Measurements from ENCODE around the gene S100A10. TPM values are rescaled to one million over a fixed set of nuclear protein-coding genes. Genes with fewer than 3 reads are reported as not detected.

Gene S100A10
- total RNA-seq, 3 donors from 2014 or later = 540 to 1,335 (median 1,083) TPM

DNA sequence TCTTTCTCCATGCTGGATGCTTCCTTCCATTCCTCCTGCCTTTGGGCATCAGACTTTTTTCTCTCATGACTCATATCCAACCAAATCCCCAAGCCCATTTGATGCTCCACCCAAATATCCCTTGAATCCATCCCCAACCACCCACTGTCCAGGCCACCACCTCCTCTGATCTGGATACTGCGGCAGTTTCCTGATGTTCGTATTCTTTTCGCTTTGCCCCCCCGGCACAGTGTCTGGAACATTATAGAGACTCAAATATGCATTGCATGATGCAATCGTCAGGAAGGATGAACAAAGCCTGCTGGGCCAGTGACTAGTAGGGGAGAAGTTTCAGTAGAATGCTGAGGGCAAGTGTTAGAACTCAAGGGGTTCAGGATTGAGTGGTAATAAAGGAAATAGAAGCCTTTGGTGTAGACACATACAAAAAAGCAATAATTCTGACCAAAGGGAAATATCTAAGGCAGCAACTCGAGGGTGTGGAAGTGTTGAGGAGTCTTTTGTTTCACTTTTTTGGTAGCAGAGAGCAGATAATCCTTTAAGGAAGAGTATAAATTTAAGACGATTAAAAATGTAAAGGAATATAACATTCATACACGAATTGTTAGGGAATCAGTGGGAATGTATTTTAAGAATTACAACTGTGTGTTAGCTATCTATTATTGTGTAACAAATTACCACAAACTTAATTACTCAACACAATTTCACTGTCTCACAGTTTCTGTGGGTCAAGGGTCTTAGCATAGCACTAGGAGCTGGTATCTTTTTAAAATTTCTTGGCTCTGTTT is 35.7 kb upstream of the S100A10 start:
- TF ChIP-seq, protein P1, sequence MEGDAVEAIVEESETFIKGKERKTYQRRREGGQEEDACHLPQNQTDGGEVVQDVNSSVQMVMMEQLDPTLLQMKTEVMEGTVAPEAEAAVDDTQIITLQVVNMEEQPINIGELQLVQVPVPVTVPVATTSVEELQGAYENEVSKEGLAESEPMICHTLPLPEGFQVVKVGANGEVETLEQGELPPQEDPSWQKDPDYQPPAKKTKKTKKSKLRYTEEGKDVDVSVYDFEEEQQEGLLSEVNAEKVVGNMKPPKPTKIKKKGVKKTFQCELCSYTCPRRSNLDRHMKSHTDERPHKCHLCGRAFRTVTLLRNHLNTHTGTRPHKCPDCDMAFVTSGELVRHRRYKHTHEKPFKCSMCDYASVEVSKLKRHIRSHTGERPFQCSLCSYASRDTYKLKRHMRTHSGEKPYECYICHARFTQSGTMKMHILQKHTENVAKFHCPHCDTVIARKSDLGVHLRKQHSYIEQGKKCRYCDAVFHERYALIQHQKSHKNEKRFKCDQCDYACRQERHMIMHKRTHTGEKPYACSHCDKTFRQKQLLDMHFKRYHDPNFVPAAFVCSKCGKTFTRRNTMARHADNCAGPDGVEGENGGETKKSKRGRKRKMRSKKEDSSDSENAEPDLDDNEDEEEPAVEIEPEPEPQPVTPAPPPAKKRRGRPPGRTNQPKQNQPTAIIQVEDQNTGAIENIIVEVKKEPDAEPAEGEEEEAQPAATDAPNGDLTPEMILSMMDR (IDR thresholded peaks at IDR 0.05) = no peak
- Histone ChIP-seq H3K4me1 (ENCODE audit: low read depth) (peaks cover 7% of the 10 kb centered on the region), H3K36me3 (ENCODE audit: low read depth) (no peaks in the 10 kb centered on the region), H3K9me3 (no peaks in the 10 kb centered on the region), H3K4me3 (no peak overlapping the region)
- DNase-seq (no peak), ATAC-seq (no peak)
- intact Hi-C loops (cut with DNase I, micrococcal nuclease) = no loop called here

DNA sequence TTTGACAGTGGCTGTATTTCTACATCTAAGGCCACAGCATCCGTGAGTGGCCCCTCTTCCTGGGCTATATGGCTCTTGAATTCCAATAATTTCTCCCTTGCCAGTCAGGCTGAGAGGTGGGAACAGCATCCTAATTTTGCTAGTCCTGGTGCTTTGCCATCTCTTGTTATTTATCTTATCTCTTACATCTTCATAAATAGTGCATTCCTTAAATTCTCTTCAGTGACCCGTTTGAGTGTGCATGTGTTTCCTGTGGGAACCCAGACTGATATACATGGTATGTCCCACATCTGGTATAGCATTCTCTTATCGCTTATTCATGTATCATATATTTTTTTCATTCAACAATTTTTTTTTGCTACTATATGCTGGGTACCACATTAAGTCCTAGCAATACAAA is 33.2 kb upstream of the S100A10 start:
- Histone ChIP-seq H3K9me3 (no peaks in the 10 kb centered on the region), H3K36me3 (ENCODE audit: low read depth) (no peaks in the 10 kb centered on the region), H3K4me3 (no peak overlapping the region), H3K4me1 (ENCODE audit: low read depth) (no peaks in the 10 kb centered on the region)
- TF ChIP-seq, protein P1 (IDR thresholded peaks at IDR 0.05) = no peak
- intact Hi-C loops (cut with DNase I, micrococcal nuclease) = no loop called here
- ATAC-seq (no peak), DNase-seq (no peak)

GRCh38 chr1:152024223-152024622 is 30.6 kb upstream of the S100A10 start:
- Histone ChIP-seq H3K4me1 (ENCODE audit: low read depth) (no peaks in the 10 kb centered on the region), H3K9me3 (no peaks in the 10 kb centered on the region), H3K36me3 (ENCODE audit: low read depth) (no peaks in the 10 kb centered on the region), H3K4me3 (no peak overlapping the region)
- ATAC-seq (no peak), DNase-seq (no peak)
- TF ChIP-seq, protein P1 (IDR thresholded peaks at IDR 0.05) = no peak
- intact Hi-C loops (cut with DNase I, micrococcal nuclease) = no loop called here

DNA sequence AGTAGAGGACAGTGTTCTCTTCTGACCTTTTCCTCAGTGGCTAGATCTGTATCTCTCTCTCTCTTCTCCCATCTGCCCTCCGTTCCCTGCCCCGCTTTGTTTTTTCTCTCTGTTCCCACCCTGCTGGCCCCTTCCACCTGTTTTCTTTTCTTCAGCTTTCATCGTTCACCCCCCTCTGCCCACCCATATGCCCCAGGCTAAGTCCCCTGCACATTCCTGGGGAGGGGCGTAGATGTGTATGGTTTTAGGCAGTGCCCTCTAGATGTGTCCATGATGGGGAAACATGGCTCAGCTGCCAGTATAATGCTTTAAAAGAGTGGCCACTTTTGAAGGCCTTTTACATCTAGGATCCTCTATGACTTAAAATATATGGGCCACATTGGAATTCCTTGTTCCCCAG is 29.6 kb upstream of the S100A10 start:
- Histone ChIP-seq H3K4me1 (ENCODE audit: low read depth) (no peaks in the 10 kb centered on the region), H3K36me3 (ENCODE audit: low read depth) (no peaks in the 10 kb centered on the region), H3K9me3 (no peaks in the 10 kb centered on the region), H3K4me3 (no peak overlapping the region)
- no peak for ATAC-seq
- intact Hi-C loops (cut with DNase I, micrococcal nuclease) = no loop called here
- DNase-seq = no peak
- TF ChIP-seq, protein P1 (IDR thresholded peaks at IDR 0.05) = no peak

GRCh38 chr1:152022474-152022873 is 28.8 kb upstream of the S100A10 start:
- no peak overlapping the region for H3K4me3 ChIP-seq
- ATAC-seq = no peak
- intact Hi-C loops (cut with DNase I, micrococcal nuclease) = no loop called here

More at GRCh38 chr1:152022474-152022873, 28.8 kb upstream of the S100A10 start:
- TF ChIP-seq, protein P1 (IDR thresholded peaks at IDR 0.05) = no peak
- no peaks in the 10 kb centered on the region for H3K36me3 ChIP-seq (ENCODE audit: low read depth)
- no peaks in the 10 kb centered on the region for H3K4me1 ChIP-seq (ENCODE audit: low read depth)
- no peak for DNase-seq
- no peaks in the 10 kb centered on the region for H3K9me3 ChIP-seq

Data from mucosa of descending colon (tissue), 3 donors.